Measurements from ENCODE around the gene PRSS33.

PRSS33 gene

DNA sequence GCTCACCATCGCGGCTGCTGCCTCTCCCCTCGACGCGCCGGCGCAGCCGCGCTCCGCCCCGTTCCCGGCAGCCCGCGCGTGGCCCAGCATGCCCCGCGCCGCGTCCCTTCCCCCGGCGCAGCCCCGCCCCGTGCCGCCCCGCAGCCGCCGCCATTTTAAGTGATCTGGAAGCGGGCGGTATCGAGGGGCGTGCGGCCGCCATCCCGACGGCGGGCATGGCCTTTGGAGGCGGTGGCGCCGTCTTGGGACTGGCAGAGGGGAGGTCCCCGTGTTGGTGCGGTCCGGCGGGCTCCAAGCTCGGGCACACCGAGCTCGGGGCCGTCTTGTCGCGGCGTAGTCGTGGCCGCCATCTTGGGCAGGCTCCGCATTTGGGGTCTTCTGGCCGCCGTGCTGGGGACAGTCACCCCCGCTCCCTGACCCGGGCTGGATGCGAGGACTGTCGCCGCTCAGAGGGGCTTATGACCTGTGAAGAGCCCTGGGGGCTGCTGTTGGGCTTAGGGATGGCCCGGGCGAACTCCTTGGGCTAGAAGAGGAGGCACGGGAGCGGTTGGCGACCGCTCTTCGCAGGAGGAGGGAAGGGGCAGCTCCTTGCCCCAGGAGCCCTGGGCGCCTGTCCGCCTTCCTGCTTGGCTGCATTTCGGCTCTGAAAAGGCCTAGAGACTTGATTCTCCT is 10.0 kb downstream of the PRSS33 start, which contains the start of gene ELOB:
Gene ELOB, minus strand, starts transcription at position 50 of the 672 bp plus-strand sequence. Its CDS starts 41 bp downstream, at position 9.
- DNase-seq (ENCODE audit: low read depth in 1 of 2, low spot score in 1 of 2) = peak; percentile 82 to 87

GRCh38 chr16:2776500-2777139 is 10.7 kb downstream of the PRSS33 start:
- peak in 1 of 2 donors; percentile 24 for DNase-seq (ENCODE audit: low read depth in 1 of 2, low spot score in 1 of 2)

DNA sequence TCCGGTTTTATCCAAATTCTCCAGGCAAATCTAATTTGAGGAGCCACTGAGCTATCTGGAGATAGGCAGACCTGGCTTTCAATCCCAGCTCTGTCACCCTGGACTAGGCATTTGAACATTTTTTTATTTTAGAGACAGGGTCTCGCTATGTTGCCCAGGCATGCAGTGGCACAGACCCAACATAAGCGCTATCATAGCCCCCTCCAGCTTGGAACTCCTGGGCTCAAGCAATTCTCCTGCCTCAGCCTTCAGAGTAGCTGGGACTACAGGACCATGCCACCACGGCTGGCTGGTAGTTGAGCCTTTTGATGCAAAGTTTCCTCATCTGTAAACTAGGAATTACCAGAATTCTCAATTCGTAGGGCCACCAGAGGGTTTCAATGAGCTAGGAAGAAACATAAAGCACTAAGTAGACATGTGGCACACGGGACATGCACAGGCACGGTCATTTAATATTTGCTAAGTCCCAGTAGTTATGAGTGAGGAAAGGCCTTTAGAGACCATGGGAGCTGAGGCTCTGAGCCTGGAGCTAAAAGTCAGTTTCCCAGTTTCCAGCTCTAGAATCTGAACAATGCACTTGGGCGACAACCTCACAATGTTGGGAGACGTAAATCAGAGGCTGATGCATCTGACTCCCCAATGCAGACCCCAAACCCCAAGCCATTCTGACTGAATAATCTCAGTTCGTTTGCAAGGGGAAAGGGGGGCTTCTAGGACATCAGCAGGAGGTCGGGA is 11.4 kb downstream of the PRSS33 start:
- DNase-seq (ENCODE audit: low read depth in 1 of 2, low spot score in 1 of 2) = no peak

DNA sequence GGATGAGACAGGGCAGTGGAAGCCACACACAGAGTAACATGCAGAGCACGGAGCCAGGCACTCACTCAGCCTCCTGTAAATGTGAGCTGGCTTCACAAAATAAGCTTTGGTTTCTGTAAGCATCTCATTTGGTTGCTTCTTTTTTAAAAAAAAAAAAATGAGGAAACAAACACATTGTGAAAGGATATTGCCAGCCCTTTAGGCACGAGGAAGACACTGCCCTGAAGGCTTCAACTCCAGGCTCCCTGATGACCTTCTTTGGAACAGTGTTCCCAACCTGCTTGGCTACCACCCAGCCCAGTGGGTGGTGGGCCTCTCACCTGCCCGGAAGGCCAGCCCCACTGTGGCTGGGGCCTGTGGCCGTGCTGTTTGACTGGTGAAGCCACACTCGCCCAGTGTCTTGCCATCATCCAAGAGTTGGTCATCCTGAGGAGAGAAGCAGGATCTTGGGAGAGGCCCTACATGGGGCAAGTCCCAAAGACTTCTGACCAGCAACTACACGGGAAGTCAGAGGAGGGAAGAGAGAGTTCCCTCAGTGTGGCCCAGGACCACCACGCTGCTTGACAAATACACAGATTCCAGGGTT is 12.1 kb downstream of the PRSS33 start:
- no peak for DNase-seq (ENCODE audit: low read depth in 1 of 2, low spot score in 1 of 2)

DNA sequence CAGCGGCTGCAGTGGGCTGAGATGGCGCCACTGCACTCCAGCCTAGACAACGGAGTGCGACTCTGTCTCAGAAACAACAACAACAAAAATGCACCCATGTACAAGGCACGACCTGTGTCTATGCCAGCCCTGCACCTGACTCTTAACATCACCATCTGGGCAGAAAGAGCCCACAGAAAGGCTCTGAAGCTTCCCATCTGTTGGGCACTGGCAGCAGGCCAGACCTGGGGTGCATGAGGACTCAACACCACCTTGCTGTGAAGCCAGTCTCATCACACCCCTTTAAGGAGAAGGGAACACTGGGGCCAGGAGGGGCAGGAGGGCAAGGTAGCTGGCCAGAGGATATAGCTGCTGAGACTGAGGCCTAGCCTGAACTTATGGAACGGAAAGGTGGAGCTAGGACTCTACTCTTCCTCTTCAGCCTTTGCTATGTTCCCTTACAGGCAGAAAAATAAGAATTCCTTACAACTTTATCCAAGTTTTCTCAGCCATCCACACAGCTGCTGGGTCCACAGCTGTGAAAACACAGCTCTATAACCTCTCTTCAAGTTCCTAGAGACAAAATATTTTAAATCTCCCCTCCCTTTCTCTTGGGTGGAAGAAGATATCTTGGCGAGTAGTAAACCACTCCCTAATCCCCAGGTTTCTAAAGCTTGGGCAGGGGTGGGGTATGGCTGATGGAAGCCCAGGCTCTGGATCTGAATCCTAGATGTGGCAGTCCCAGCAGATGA is 13.0 kb downstream of the PRSS33 start:
- no peak for DNase-seq (ENCODE audit: low read depth in 1 of 2, low spot score in 1 of 2)

GRCh38 chr16:2773188-2773968 is 14.0 kb downstream of the PRSS33 start:
- no peak for DNase-seq (ENCODE audit: low read depth in 1 of 2, low spot score in 1 of 2)

- DNase-seq (ENCODE audit: low read depth in 1 of 2, low spot score in 1 of 2) = no peak
These were observed 15.6 kb downstream of the PRSS33 start for GRCh38 chr16:2771496-2772402.

GRCh38 chr16:2770057-2770951 is 17.1 kb downstream of the PRSS33 start:
- DNase-seq (ENCODE audit: low read depth in 1 of 2, low spot score in 1 of 2) = no peak

GRCh38 chr16:2769675-2770056 is 17.7 kb downstream of the PRSS33 start:
- DNase-seq (ENCODE audit: low read depth in 1 of 2, low spot score in 1 of 2) = no peak

DNA sequence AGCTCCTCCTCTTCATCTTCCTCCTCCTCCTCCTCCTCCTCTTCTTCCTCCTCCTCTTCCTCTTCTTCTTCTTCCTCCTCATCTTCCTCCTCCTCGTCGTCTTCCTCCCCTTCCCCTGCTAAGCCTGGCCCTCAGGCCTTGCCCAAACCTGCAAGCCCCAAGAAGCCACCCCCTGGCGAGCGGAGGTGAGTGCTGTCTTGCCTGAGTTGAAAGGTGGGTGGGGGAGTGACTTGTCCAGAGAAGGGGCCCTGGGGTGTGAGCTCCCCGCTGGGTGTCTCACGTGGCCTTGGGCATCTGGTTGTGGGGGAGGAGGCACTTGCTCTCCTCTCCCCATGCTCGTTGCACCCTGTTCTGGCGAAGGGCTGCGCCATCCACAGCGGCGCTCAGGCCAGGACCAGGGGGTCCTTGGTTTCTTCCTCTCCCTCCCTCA is 18.2 kb downstream of the PRSS33 start:
- no peak for DNase-seq (ENCODE audit: low read depth in 1 of 2, low spot score in 1 of 2)

DNA sequence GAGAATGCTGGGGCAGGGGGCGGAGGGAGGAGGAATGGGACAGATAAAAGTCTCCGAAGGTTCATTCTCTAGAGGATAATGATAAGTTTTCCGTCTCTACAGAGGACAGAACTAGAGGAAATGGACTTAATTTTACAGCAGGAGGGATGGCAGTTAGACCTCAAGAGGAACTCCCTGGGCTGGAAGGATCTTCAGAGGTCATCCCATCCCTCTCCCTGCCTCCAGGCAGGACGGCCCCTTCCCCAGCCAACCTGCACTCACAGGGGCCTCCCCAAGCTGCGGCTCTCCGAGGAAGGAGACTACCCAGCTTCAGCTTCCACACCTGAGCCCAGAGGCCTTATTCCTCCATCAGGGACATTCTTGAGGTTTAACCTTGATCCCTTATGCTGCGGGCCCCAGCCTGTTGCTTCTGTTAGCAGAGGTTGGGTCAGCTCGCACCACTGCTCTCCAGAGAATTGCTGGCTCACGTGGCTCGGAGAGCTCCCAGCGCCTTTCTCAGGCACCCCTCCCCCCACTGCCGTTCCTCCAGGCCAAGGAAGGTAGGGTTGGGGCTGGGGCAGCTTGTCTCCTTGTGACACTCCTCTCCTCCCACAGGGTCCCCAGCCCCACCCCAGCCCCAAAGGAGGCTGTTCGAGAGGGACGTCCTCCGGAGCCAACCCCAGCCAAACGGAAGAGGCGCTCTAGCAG is 18.8 kb downstream of the PRSS33 start:
- DNase-seq (ENCODE audit: low read depth in 1 of 2, low spot score in 1 of 2) = no peak

DNA sequence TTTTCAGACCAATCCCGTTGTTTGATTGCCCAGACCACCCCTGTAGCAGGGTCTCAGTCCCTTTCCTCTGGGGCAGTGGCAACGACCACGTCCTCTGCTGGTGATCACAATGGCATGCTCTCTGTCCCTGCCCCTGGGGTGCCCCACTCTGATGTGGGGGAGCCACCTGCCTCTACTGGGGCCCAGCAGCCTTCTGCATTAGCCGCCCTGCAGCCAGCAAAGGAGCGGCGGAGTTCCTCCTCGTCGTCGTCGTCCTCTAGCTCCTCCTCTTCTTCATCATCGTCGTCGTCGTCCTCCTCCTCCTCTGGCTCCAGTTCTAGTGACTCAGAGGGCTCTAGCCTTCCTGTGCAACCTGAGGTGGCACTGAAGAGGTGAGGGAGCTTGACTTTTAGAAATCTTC is 19.5 kb downstream of the PRSS33 start:
- no peak for DNase-seq (ENCODE audit: low read depth in 1 of 2, low spot score in 1 of 2)

DNA sequence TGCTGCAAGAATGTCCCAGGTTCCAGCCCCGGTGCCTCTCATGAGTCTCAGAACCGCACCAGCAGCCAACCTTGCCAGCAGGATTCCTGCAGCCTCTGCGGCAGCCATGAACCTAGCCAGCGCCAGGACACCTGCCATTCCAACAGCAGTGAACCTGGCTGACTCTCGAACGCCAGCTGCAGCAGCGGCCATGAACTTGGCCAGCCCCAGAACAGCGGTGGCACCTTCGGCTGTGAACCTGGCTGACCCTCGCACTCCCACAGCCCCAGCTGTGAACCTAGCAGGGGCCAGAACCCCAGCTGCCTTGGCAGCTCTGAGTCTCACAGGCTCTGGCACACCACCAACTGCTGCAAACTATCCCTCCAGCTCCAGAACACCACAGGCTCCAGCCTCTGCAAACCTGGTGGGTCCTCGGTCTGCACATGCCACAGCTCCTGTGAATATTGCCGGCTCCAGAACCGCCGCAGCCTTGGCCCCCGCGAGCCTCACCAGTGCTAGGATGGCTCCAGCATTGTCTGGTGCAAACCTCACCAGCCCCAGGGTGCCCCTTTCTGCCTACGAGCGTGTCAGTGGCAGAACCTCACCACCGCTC is 20.1 kb downstream of the PRSS33 start:
- DNase-seq (ENCODE audit: low read depth in 1 of 2, low spot score in 1 of 2) = no peak

DNA sequence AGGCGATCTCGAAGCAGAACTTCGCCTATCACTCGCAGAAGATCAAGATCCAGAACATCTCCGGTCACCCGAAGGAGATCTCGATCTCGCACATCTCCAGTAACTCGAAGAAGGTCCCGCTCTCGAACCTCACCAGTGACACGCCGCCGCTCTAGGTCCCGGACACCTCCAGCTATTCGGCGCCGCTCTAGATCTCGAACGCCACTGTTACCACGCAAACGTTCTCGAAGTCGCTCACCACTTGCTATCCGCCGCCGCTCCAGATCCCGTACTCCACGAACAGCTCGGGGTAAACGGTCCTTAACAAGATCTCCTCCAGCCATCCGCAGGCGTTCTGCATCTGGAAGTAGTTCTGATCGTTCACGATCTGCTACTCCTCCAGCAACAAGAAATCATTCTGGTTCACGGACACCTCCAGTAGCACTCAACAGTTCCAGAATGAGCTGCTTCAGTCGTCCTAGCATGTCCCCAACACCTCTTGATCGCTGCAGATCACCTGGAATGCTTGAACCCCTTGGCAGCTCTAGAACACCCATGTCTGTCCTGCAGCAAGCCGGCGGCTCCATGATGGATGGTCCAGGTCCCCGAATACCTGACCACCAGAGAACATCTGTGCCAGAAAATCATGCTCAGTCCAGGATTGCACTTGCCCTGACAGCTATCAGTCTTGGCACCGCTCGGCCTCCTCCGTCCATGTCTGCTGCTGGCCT is 20.8 kb downstream of the PRSS33 start:
- no peak for DNase-seq (ENCODE audit: low read depth in 1 of 2, low spot score in 1 of 2)

DNA sequence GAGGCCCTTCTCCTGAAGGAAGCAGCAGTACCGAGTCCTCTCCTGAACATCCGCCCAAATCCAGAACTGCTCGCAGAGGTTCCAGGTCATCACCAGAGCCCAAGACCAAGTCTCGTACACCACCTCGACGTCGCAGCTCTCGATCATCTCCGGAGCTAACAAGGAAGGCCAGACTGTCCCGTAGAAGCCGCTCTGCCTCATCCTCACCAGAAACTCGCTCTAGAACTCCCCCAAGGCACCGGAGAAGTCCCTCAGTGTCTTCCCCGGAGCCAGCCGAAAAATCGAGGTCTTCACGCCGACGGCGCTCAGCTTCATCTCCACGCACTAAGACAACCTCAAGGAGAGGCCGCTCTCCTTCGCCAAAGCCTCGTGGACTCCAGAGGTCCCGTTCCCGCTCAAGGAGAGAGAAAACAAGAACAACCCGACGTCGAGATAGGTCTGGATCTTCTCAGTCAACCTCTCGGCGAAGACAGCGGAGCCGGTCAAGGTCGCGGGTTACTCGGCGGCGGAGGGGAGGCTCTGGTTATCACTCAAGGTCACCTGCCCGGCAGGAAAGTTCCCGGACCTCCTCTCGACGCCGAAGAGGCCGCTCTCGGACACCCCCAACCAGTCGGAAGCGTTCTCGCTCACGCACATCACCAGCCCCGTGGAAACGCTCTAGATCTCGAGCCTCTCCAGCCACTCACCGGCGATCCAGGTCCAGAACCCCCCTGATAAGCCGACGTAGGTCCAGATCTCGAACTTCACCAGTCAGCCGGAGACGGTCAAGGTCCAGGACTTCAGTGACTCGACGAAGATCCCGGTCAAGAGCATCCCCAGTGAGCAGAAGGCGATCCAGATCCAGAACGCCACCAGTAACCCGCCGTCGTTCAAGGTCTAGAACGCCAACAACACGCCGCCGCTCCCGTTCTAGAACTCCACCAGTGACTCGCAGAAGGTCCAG is 21.6 kb downstream of the PRSS33 start:
- no peak for DNase-seq (ENCODE audit: low read depth in 1 of 2, low spot score in 1 of 2)

DNA sequence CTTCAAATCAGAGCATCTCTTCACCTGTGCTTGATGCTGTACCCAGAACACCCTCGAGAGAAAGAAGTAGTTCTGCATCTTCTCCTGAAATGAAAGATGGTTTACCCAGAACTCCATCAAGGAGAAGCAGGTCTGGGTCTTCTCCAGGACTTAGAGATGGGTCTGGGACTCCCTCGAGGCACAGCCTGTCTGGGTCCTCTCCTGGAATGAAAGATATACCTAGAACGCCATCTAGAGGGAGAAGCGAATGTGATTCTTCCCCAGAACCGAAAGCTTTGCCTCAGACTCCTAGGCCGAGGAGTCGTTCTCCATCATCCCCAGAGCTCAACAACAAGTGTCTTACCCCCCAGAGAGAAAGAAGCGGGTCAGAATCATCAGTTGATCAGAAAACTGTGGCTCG is 22.6 kb downstream of the PRSS33 start:
- no peak for DNase-seq (ENCODE audit: low read depth in 1 of 2, low spot score in 1 of 2)
